ENCODE results near the gene FILIP1L.

- no peak for TF ChIP-seq CTCF (conservative IDR thresholded peaks at IDR 0.05; ENCODE audit: low read depth, low read length)
- TF ChIP-seq EZH2 (IDR thresholded peaks at IDR 0.05; ENCODE audit: borderline replicate concordance, low read depth, low read length, poor library complexity, severe bottlenecking), result no peak
Observed at GRCh38 chr3:100022506-100022905, 91.8 kb downstream of the FILIP1L start.
